Endothelial cell of umbilical vein (primary cell): ENCODE measurements around the gene TMEM250. TPM values are rescaled to one million over a fixed set of nuclear protein-coding genes. Genes with fewer than 3 reads are reported as not detected.

Experiments used
- BruUV-seq: library from RNA; stranded (reverse); fragments of 400-500 nt; replicated peaks from 2 replicates; lab custom pipeline; 2021; lab: Mats Ljungman, UMichigan
- CTCF ChIA-PET: fragments of 300-600, 350-600 bp; sonication (Branson Sonifier 250); formaldehyde crosslinking; loops from one replicate; lab custom pipeline; 2021; ENCODE audit warnings: antibody characterized with exemption, inconsistent platforms; lab: Charles Lee
- POLR2A ChIA-PET: fragments of 300-600, 350-600 bp; sonication (Branson Sonifier 250); formaldehyde crosslinking; loops from one replicate; lab custom pipeline; 2021; ENCODE audit warnings: antibody characterized with exemption, inconsistent platforms; lab: Charles Lee
- DNase-seq: peaks from one replicate; pipeline ENCODE4 v3.0.0-alpha.2; 2011; ENCODE audit warnings: low read depth, low spot score
- FAIRE-seq: peaks from 2 replicates; lab custom pipeline; 2011; peaks lifted over from hg19 to GRCh38; lab: Jason Lieb, UNC
- H2AFZ ChIP-seq: 2 replicates; pipeline ENCODE4 v1.6.0; 2012; ENCODE audit warnings: low read depth, low read length, control low read depth, inconsistent platforms
- H3K27ac ChIP-seq: 2 replicates; pipeline ENCODE4 v1.5.1; 2011; ENCODE audit warnings: low read depth, mild to moderate bottlenecking, control low read depth, low read length, moderate library complexity; ENCODE audit not compliant: insufficient read depth
- H3K27me3 ChIP-seq, 2 experiments: 2 replicates each; pipeline versions ENCODE4 v1.6.0 to v1.6.1; 2011; ENCODE audit warnings: low read length in 2 of 2, mixed read lengths in 1 of 2; ENCODE audit not compliant: control insufficient read depth in 2 of 2, insufficient read depth in 2 of 2
- H3K36me3 ChIP-seq, 2 experiments: 2 replicates in 1 of 2; 3 replicates in 1 of 2; pipeline ENCODE4 v1.5.1; 2011; ENCODE audit warnings: low read length in 2 of 2, mild to moderate bottlenecking in 1 of 2, moderate library complexity in 1 of 2; ENCODE audit not compliant: control insufficient read depth in 2 of 2, insufficient read depth in 2 of 2; ENCODE audit errors: extremely low read depth in 1 of 2
- H3K4me1 ChIP-seq: 3 replicates; pipeline ENCODE4 v1.5.1; 2011; ENCODE audit warnings: mild to moderate bottlenecking, low read length; ENCODE audit not compliant: control insufficient read depth, insufficient read depth; ENCODE audit errors: extremely low read depth
- H3K4me2 ChIP-seq: 2 replicates; pipeline ENCODE4 v1.6.1; 2011; ENCODE audit warnings: low read length, control low read depth, mixed read lengths; ENCODE audit not compliant: insufficient read depth
- H3K4me3 ChIP-seq, 3 experiments: fragments of 200-600 bp in 1 of 3; sonication (generic), shearing (Covaris generic) in 1 of 3; replicated peaks in 1 of 3; 2 replicates each; pipeline ENCODE4 v1.5.1; 2011 to 2016; ENCODE audit warnings: control low read depth in 3 of 3, low read length in 3 of 3, mild to moderate bottlenecking in 2 of 3, inconsistent platforms in 1 of 3, low read depth in 1 of 3, moderate library complexity in 1 of 3; ENCODE audit not compliant: insufficient read depth in 1 of 3
- H3K79me2 ChIP-seq: 2 replicates; pipeline ENCODE4 v1.6.0; 2012; ENCODE audit warnings: low read length, inconsistent platforms; ENCODE audit not compliant: control insufficient read depth, insufficient read depth
- H3K9ac ChIP-seq: replicated peaks from 2 replicates; pipeline ENCODE3; 2011; ENCODE audit warnings: low read length, control low read depth; ENCODE audit not compliant: insufficient read depth; ENCODE audit errors: extremely low read depth
- H3K9me1 ChIP-seq: replicated peaks from 3 replicates; pipeline ENCODE4 v1.6.0; 2011; ENCODE audit warnings: mild to moderate bottlenecking, low read length; ENCODE audit not compliant: control insufficient read depth, insufficient read depth; ENCODE audit errors: extremely low read depth
- H3K9me3 ChIP-seq: replicated peaks from 2 replicates; pipeline ENCODE4 v1.5.1; 2012; ENCODE audit warnings: low read length, inconsistent platforms; ENCODE audit not compliant: control insufficient read depth, insufficient read depth
- H4K20me1 ChIP-seq: replicated peaks from 2 replicates; pipeline ENCODE3; 2011; ENCODE audit warnings: mild to moderate bottlenecking, low read length; ENCODE audit not compliant: control insufficient read depth, insufficient read depth; ENCODE audit errors: extremely low read depth
- CTCF ChIP-seq, 2 donors: IDR thresholded peaks; 1 replicate in 1 of 2; 2 replicates in 1 of 2; pipeline ENCODE4 v1.5.1; 2011; ENCODE audit warnings: low read length in 2 of 2, mild to moderate bottlenecking in 2 of 2, moderate library complexity in 2 of 2, control low read depth in 1 of 2, inconsistent platforms in 1 of 2, low read depth in 1 of 2; ENCODE audit not compliant: insufficient read depth in 1 of 2; ENCODE audit errors: extremely low read depth in 1 of 2
- FOS ChIP-seq: IDR thresholded peaks from 2 replicates; pipeline ENCODE4 v1.6.1; 2011; ENCODE audit warnings: mild to moderate bottlenecking, low read length, moderate library complexity, borderline replicate concordance; ENCODE audit not compliant: insufficient read depth
- JUN ChIP-seq: IDR thresholded peaks from 2 replicates; pipeline ENCODE4 v1.6.1; 2011; ENCODE audit warnings: borderline replicate concordance, low read depth; ENCODE audit not compliant: insufficient read length, insufficient read depth
- MAX ChIP-seq: IDR thresholded peaks from 2 replicates; pipeline ENCODE4 v1.6.1; 2011; ENCODE audit not compliant: insufficient read depth, insufficient read length
- MYC ChIP-seq: IDR thresholded peaks from one replicate; pipeline ENCODE4 v1.6.1; 2011; ENCODE audit warnings: mild to moderate bottlenecking, low read depth, low read length
- POLR2A ChIP-seq: IDR thresholded peaks from 2 replicates; pipeline ENCODE4 v1.6.1; 2012; ENCODE audit warnings: low read depth, mild to moderate bottlenecking, control low read depth, low read length
- POLR2AphosphoS5 ChIP-seq: IDR thresholded peaks from 2 replicates; pipeline ENCODE4 v1.6.1; 2012; ENCODE audit warnings: low read depth, mild to moderate bottlenecking, control low read depth, low read length, moderate library complexity; ENCODE audit not compliant: insufficient read depth
- dilution Hi-C: fragments of 300-500 bp; cut with MboI; formaldehyde crosslinking; loops from one replicate; pipeline ENCODE4 v1.15.0; 2019; ENCODE audit warnings: low sequenced_read_pairs; ENCODE audit not compliant: extremely low pct_ligation_motif_present
- intact Hi-C: fragments of 100-400 bp; cut with micrococcal nuclease; formaldehyde crosslinking; loops from one replicate; pipeline ENCODE4 v1.10.0; 2022
- polyA plus RNA-seq, 4 experiments: library from polyadenylated mRNA; depleted of rRNA in 3 of 4; stranded (reverse) in 3 of 4; unstranded in 1 of 4; fragments of >200 nt; gene quantifications; 2 replicates each; pipeline versions ENCODE4 v1.2.1 to v1.2.3, GENCODE V29; 2011 to 2012; ENCODE audit warnings: missing spikeins in 1 of 4
- total RNA-seq: library from RNA; stranded (reverse); gene quantifications from 2 replicates; pipeline ENCODE4 v1.2.3, GENCODE V29; 2021

The TMEM250 gene
- total and polyA plus RNA-seq, 2 donors (not counting 3 experiments of a cell fraction or from before 2014, with no cell fraction given): 24.9 to 49.9 TPM

GRCh38 chr9:136144450-136144849 is 25.8 kb upstream of the TMEM250 start:
- dilution Hi-C loops: no loop called here
- TF ChIP-seq POLR2A (no peak), JUN (no peak), POLR2AphosphoS5 (no peak), MYC (no peak), FOS (no peak), MAX (no peak)
- no peak for DNase-seq
- intact Hi-C loops: no loop called here
- Histone ChIP-seq H3K79me2 (no peaks in the 10 kb centered on the region), H3K9me3 (no peaks in the 10 kb centered on the region), H3K36me3 (no peaks in the 10 kb centered on the region), H4K20me1 (no peaks in the 10 kb centered on the region), H2AFZ (no peak overlapping the region), H3K27ac (no peak overlapping the region), H3K9me1 (no peaks in the 10 kb centered on the region), H3K4me1 (no peaks in the 10 kb centered on the region), H3K4me3 (no peak overlapping the region), H3K9ac (no peak overlapping the region), H3K4me2 (no peak overlapping the region), H3K27me3 (peaks cover 0 to 2% of the 10 kb centered on the region in 2 experiments)
- no TSS peak for BruUV-seq
- ChIA-PET CTCF (interaction anchor here (0.8 to 3.1 kb wide), 4 partner anchors 75 to 139 kb away, joined by 3 to 11 read pairs (median 6); no protein-coding TSS in a partner anchor), POLR2A (no interaction called here)
- FAIRE-seq: no peak

GRCh38 chr9:136143215-136144001 is 24.7 kb upstream of the TMEM250 start:
- CTCF ChIA-PET: interaction anchor here (0.6 to 3.1 kb wide), 5 partner anchors 10 to 140 kb away, joined by 3 to 11 read pairs (median 4); no protein-coding TSS in a partner anchor
- FAIRE-seq: no peak
- TF ChIP-seq POLR2AphosphoS5: no peak
- TF ChIP-seq CTCF (IDR thresholded peaks at IDR 0.05; ENCODE audit: extremely low read depth in 1 of 2, insufficient read depth in 1 of 2, low read depth in 1 of 2, low read length in 2 of 2): peak; percentile 45 to 73

More at GRCh38 chr9:136143215-136144001, 24.7 kb upstream of the TMEM250 start:
- Histone ChIP-seq H3K9me3 (no peaks in the 10 kb centered on the region), H3K4me1 (no peaks in the 10 kb centered on the region), H3K4me2 (no peak overlapping the region), H3K27ac (no peak overlapping the region), H3K79me2 (no peaks in the 10 kb centered on the region), H3K9me1 (no peaks in the 10 kb centered on the region), H3K4me3 (no peak overlapping the region), H2AFZ (no peak overlapping the region), H3K36me3 (no peaks in the 10 kb centered on the region), H4K20me1 (no peaks in the 10 kb centered on the region), H3K27me3 (peaks cover 1 to 2% of the 10 kb centered on the region in 2 experiments), H3K9ac (no peak overlapping the region)
- dilution Hi-C loops (no loop called here), intact Hi-C loops (loop anchor here (1.0 kb wide), 2 partner anchors 83 to 140 kb away; no protein-coding TSS in a partner anchor)
- peak; percentile 57 for DNase-seq
- BruUV-seq: no TSS peak
- POLR2A ChIA-PET: no interaction called here
